CD4-positive, alpha-beta T cell treated with Interleukin-15 for 1 hour (primary cell): Measurements from ENCODE around the gene NTSR1.

Source experiments
- DNase-seq: peaks from one replicate; pipeline ENCODE4 v3.0.0-alpha.2; 2020

The NTSR1 gene

DNA sequence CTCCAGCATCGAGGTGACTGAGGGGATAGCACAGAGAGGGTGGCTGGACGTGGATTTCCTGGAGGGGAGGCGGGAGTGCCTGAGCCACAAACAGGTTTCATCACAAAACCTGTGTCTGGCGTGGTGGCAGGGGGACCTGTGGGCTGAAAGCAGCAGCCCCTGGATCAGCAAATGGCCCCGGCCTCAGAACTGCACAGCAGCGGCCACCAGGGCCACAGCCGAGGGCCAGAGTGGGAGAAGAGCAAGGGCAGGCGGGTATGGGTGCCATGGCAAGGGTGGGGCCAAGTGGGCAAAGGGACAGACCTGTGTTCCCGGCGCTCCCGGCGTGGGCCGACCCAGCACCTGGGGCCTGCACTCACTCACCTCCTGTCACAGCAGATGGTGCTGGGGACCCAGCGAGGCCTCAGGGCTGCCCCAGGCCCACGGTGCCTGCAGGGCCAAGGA, 19.0 kb downstream of the NTSR1 start:
- no peak for DNase-seq

- DNase-seq = no peak
These were observed 19.6 kb downstream of the NTSR1 start for GRCh38 chr20:62728028-62728780.

- no peak for DNase-seq
These were observed 20.2 kb downstream of the NTSR1 start for GRCh38 chr20:62728781-62729300.

- no peak for DNase-seq
These were observed 21.8 kb downstream of the NTSR1 start for GRCh38 chr20:62730481-62730880.

DNA sequence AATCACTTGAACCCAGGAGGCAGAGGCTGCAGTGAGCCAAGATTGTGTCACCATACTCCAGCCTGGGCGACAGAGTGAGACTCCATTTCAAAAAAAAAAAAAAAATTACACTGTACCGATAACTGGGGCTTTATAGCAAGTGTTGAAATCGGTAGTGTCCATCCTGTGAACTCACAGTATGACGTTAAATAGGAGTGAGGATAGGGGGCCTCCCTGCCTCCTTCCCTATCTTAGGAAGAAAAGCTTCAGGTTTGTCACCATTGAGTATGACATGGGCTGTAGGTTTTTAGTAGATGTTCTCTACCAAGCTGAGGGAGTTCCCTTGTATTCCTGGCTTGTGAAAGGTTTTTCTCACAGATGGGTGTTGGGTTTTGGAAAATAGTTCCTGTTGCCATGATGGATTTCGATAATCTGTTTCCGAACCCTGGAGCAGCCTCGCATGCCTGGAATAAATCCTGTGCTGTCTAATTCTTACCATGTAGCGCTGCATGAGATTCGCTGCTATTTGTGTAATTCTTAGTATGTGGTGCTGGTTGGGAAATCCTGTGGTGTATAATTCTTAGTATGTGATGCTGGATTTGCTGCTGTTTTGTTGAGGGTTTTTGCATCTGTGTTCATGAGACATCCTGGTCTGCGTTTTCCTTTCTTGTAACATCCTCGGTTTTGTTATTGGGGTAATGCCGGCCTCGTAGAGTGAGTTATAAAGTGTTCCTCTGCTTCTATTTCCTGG, 23.6 kb downstream of the NTSR1 start:
- DNase-seq = no peak

- no peak for DNase-seq
These were observed 24.3 kb downstream of the NTSR1 start for GRCh38 chr20:62732842-62733525.

- no peak for DNase-seq
These were observed 24.8 kb downstream of the NTSR1 start for GRCh38 chr20:62733526-62733842.

GRCh38 chr20:62733891-62734290, 25.3 kb downstream of the NTSR1 start:
- DNase-seq = no peak

- no peak for DNase-seq
These were observed 25.7 kb downstream of the NTSR1 start for GRCh38 chr20:62734326-62734725.

DNA sequence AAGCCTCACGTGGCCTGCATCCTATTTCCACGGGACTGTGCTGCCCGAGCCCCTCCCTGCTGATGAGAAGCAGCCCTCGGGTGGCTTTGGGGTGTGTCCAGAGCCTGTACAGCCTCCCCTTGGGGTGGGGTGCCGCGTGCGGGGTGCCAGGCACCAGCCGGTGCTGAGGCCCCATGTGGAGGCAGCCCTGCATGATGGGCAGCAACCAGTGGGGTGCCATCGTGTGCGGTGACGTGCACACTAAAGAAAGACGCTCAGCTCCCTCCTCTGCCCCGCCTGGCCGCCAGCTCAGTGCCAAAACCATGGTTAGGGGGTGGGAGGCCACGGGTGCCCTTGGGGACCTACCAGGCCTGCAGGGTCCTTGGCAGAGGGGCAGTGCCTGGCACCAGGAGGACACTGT, 26.2 kb downstream of the NTSR1 start:
- DNase-seq = no peak

GRCh38 chr20:62735331-62735821, 26.7 kb downstream of the NTSR1 start:
- no peak for DNase-seq

- no peak for DNase-seq
These were observed 27.4 kb downstream of the NTSR1 start for GRCh38 chr20:62736026-62736406.

DNA sequence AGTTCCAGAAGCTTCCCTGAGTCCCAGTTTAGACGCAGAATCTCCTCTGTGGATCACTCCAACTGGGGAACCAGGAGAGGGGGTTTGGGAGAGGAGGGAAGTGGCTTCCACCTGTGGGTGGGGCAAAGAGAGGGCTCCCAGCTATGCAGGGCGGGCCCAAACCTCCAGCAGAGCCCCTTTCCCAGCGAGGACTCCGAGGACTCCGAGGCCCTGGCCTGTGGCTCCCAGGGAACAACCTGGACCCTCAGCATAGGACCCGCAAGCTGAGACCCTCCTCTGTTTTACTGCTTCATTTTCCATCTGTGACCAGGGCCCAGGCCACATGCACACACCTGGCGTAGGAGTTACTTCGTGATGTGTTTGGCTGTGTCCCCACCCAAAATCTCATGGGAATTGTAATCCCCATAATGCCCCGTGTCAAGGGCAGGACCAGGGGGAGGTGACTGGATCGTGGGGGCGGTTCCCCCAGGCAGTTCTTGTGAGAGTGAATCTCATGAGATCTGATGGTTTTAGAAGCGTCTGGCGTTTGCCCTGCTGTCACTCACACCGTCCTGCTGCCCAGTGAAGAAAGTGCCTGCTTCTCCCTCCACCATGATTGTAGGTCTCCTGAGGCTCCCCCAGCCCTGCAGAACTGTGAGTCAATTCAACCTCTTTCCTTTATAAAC, 27.9 kb downstream of the NTSR1 start:
- DNase-seq = no peak

- DNase-seq = no peak
These were observed 28.7 kb downstream of the NTSR1 start for GRCh38 chr20:62737271-62737811.

DNA sequence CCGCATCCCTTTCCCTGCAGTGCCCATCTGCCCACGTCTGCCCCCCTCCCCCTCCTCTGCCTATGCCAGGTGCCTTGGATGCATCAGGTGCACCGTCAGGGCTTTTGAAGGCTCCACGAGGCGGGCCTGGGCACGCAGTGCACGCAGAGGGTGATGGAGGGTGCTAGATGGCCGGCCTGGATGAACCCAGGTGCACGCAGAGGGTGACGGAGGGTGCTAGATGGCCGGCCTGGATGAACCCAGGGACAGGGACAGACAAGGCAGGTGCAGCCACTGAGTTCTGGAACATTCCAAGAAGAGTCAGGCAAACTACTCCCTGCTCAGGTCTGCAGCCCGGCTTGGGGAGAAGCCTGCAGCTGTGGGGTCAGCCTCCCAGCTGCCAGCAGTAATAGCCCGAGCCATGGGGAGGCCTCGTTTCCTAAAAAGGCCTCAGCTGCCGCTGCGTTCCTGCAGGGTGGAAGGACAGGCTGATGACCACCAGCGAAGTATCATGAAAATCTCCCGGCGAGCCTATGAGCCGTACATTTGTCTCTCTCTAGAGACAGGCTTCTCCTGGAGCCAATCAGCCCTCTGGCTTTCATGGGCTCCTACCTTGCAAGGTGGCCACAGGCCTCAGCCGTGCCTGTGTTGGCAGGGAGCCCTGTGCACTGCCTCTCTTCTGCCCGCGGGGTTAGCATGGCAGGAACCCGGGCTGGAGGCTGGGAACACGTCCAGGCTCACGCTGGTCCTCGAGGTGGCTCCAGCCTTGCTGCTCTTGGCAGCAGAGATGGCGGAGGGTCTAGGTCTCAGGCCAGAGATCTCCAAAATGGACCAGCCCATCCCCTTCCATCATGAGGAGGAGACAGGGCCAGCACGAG, 29.6 kb downstream of the NTSR1 start:
- DNase-seq = no peak

GRCh38 chr20:62739067-62739466, 30.4 kb downstream of the NTSR1 start:
- DNase-seq = no peak

DNA sequence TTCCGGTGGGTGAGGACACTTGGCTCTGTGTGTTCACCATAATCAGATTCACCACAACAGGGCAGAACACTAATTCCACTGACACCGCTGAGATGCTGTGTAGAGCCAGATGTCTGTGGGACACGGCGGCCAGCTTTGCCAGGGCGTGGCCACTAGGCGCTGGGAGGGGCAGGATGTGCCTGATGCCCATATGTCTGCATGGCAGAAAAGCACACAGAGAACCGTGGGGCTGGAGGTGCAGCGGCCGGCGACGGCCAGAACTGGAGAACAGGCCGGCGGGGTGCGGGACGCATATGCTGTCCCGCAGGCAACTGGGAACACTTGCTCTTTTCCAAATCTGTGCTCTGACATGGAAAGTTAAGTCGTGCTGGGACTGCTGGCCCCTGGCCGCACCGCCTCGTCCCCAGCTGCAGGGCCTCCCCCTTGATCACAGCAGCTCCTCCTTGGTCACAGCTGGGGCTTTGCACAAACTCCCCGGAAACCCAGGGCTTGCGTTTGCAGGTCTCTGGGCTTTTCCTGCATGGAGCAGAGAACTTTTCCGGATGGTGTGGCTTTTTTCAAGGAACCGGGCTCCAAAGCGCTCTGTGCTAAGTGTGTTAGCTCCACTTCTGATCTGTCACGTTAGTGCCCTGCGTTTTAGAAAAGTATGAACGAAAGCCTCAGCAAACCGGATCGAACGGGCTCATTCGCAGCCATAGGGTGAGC, 31.1 kb downstream of the NTSR1 start:
- no peak for DNase-seq

DNA sequence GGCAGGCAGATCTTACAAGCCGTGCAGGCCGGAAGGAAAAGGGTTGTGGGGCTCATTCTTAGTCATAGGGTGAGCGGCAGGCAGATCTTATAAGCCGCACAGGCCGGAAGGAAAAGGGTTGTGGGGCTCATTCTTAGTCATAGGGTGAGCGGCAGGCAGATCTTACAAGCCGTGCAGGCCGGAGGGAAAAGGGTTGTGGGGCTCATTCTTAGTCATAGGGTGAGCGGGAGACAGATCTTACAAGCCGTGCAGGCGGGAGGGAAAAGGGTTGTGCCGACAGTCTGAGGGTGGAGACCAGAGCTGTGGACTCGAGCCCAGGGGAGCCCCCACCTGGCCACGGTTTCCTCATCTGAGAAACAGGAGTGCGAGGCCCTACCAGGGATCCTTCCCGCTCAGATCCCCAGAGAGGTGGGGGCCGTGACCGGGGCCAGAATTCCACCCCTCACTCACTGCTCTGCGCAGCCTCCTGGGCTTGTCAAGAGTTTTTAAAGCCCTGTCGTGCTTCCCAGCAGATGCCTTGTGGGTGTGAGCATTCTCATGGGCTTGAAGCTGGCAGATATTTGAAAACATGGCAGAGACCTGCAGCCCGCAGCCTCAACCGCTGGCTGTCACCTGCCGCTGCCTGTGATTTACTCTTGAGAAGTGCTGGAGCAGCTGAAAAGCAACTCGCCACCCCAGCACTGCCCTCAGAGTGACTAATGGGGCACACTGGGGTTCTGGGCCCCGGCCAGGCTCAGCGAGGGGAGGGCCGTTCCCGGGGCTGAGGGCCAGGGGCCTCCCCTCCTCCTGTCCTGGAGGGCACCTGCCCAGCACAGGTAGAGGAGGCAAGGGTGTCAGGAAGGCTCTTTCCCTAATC, 31.9 kb downstream of the NTSR1 start:
- peak; percentile 86 for DNase-seq

- no peak for DNase-seq
These were observed 32.6 kb downstream of the NTSR1 start for GRCh38 chr20:62741191-62741691.
